Gastrocnemius medialis (tissue), 4 donors: Measurements from ENCODE around the gene SPC25. TPM values are rescaled to one million over a fixed set of nuclear protein-coding genes. Genes with fewer than 3 reads are reported as not detected.
"Not testable (repeated sequence)": the region's sequence is repeated elsewhere in the genome, so short reads cannot be mapped to it uniquely, and the experiment has no call there.

Experiments used
- ATAC-seq, 2 donors: fragments of 150-250 bp; one replicate each; pipeline ENCODE4 v1.9.1; 2016
- DNase-seq, 2 donors: peaks; one replicate each; pipeline ENCODE4 v3.0.0-alpha.2; 2019
- H3K27ac ChIP-seq, 4 donors: fragments of 200-600 bp; sonication (generic); 1 replicate in 1 of 4; 2 replicates in 3 of 4; pipeline ENCODE4 v1.5.1; 2016 to 2018; ENCODE audit warnings: mild to moderate bottlenecking in 2 of 4, moderate library complexity in 1 of 4
- H3K27me3 ChIP-seq, 3 donors: fragments of 200-600 bp; sonication (generic) in 2 of 3; 1 replicate in 1 of 3; 2 replicates in 2 of 3; pipeline versions ENCODE4 v1.5.1 to v1.6.0; 2016 to 2019; ENCODE audit warnings: mild to moderate bottlenecking in 1 of 3, moderate library complexity in 1 of 3
- H3K36me3 ChIP-seq, 2 donors: fragments of 200-600 bp; sonication (generic) in 1 of 2; one replicate each; pipeline ENCODE4 v1.5.1; 2017 to 2018
- H3K4me1 ChIP-seq, 2 donors: fragments of 200-600 bp; sonication (generic) in 1 of 2; one replicate each; pipeline ENCODE4 v1.5.1; 2016 to 2017; ENCODE audit warnings: mild to moderate bottlenecking in 2 of 2
- H3K4me3 ChIP-seq, 4 donors: fragments of 200-600 bp; sonication (generic) in 3 of 4; 1 replicate in 1 of 4; 2 replicates in 3 of 4; pipeline ENCODE4 v1.5.1; 2016 to 2019; ENCODE audit warnings: mild to moderate bottlenecking in 2 of 4
- H3K9me3 ChIP-seq, 3 donors: fragments of 200-600 bp; sonication (generic) in 2 of 3; 1 replicate in 1 of 3; 2 replicates in 2 of 3; pipeline ENCODE4 v1.5.1; 2016 to 2019
- POLR2A ChIP-seq, 2 donors: fragments of 450-650 bp; IDR thresholded peaks; one replicate each; pipeline ENCODE4 v1.6.1; 2017; ENCODE audit warnings: antibody characterized with exemption in 2 of 2, mild to moderate bottlenecking in 2 of 2, moderate library complexity in 2 of 2
- in situ Hi-C, 4 donors: fragments of 200-750 bp; cut with MboI; loops; one replicate each; pipeline versions ENCODE4 v1.15.0 to v1.8.0; 2017; ENCODE audit warnings: low sequenced_read_pairs in 4 of 4
- intact Hi-C: fragments of 100-400 bp; cut with DNase I; formaldehyde crosslinking; loops from one replicate; pipeline ENCODE4 v1.15.1; 2023; ENCODE audit warnings: low total_unique reads
- total RNA-seq, 4 donors: library from RNA; depleted of rRNA; stranded (reverse); fragments of >200 nt; gene quantifications; one replicate each; pipeline versions ENCODE4 v1.1.0 to v1.2.3, GENCODE V29; 2016
- TF ChIP-seq, protein P1 (sequence below), 5 experiments: fragments of 450-650 bp in 3 of 5; fragments of 200-600 bp in 2 of 5; sonication (generic) in 2 of 5; IDR thresholded peaks in 4 of 5; conservative IDR thresholded peaks in 1 of 5; 1 replicate in 4 of 5; 2 replicates in 1 of 5; pipeline ENCODE4 v1.5.1; 2016 to 2019; ENCODE audit warnings: antibody characterized with exemption in 5 of 5, mild to moderate bottlenecking in 3 of 5, moderate library complexity in 3 of 5

Gene SPC25
- total RNA-seq, 4 donors from 2014 or later: not detected

- H3K27me3 ChIP-seq: no peaks in the 10 kb centered on the region
- DNase-seq: no peak
- H3K4me1 ChIP-seq: peaks cover 0 to 1% of the 10 kb centered on the region in 2 donors
- no peak overlapping the region for H3K27ac ChIP-seq
- H3K36me3 ChIP-seq: no peaks in the 10 kb centered on the region
- intact Hi-C loops (no loop called here), in situ Hi-C loops (no loop called here)
- ATAC-seq: no peak
- no peak for TF ChIP-seq POLR2A (IDR thresholded peaks at IDR 0.05)
- no peaks in the 10 kb centered on the region for H3K9me3 ChIP-seq
- no peak overlapping the region for H3K4me3 ChIP-seq
Observed at GRCh38 chr2:168895771-168896170, 5.5 kb upstream of the SPC25 start.

GRCh38 chr2:168894720-168895119 is 4.5 kb upstream of the SPC25 start:
- intact Hi-C loops (no loop called here), in situ Hi-C loops (no loop called here)
- no peak overlapping the region for H3K27ac ChIP-seq
- TF ChIP-seq POLR2A (IDR thresholded peaks at IDR 0.05): no peak
- no peaks in the 10 kb centered on the region for H3K27me3 ChIP-seq
- H3K9me3 ChIP-seq: no peaks in the 10 kb centered on the region
- ATAC-seq (no peak), DNase-seq (no peak)
- no peaks in the 10 kb centered on the region for H3K36me3 ChIP-seq
- peaks cover 0 to 5% of the 10 kb centered on the region in 2 donors for H3K4me1 ChIP-seq
- H3K4me3 ChIP-seq: no peak overlapping the region

- no peak for TF ChIP-seq POLR2A (IDR thresholded peaks at IDR 0.05)
- TF ChIP-seq, protein P1, sequence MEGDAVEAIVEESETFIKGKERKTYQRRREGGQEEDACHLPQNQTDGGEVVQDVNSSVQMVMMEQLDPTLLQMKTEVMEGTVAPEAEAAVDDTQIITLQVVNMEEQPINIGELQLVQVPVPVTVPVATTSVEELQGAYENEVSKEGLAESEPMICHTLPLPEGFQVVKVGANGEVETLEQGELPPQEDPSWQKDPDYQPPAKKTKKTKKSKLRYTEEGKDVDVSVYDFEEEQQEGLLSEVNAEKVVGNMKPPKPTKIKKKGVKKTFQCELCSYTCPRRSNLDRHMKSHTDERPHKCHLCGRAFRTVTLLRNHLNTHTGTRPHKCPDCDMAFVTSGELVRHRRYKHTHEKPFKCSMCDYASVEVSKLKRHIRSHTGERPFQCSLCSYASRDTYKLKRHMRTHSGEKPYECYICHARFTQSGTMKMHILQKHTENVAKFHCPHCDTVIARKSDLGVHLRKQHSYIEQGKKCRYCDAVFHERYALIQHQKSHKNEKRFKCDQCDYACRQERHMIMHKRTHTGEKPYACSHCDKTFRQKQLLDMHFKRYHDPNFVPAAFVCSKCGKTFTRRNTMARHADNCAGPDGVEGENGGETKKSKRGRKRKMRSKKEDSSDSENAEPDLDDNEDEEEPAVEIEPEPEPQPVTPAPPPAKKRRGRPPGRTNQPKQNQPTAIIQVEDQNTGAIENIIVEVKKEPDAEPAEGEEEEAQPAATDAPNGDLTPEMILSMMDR (IDR thresholded peaks at IDR 0.05 in 4 of 5, conservative IDR thresholded peaks at IDR 0.05 in 1 of 5): no peak
- H3K27me3 ChIP-seq: no peaks in the 10 kb centered on the region
- in situ Hi-C loops: no loop called here
- ATAC-seq (no peak), DNase-seq (no peak)
- H3K36me3 ChIP-seq: no peaks in the 10 kb centered on the region
- no peaks in the 10 kb centered on the region for H3K9me3 ChIP-seq
- H3K4me3 ChIP-seq: no peak overlapping the region
- intact Hi-C loops: no loop called here
- H3K27ac ChIP-seq: no peak overlapping the region
- H3K4me1 ChIP-seq: peaks cover 0 to 5% of the 10 kb centered on the region in 2 donors
Observed at GRCh38 chr2:168894101-168894500, 3.9 kb upstream of the SPC25 start.

- Histone ChIP-seq H3K36me3 (no peaks in the 10 kb centered on the region), H3K27ac (no peak overlapping the region), H3K27me3 (no peaks in the 10 kb centered on the region), H3K4me1 (peaks cover 0 to 5% of the 10 kb centered on the region in 2 donors), H3K9me3 (no peaks in the 10 kb centered on the region), H3K4me3 (no peak overlapping the region)
- intact Hi-C loops: no loop called here
- DNase-seq: no peak
- TF ChIP-seq POLR2A (IDR thresholded peaks at IDR 0.05): no peak
- TF ChIP-seq, protein P1 (IDR thresholded peaks at IDR 0.05 in 4 of 5, conservative IDR thresholded peaks at IDR 0.05 in 1 of 5): no peak
- in situ Hi-C loops: no loop called here
- no peak for ATAC-seq
Observed at GRCh38 chr2:168892327-168892726, 2.1 kb upstream of the SPC25 start.

DNA sequence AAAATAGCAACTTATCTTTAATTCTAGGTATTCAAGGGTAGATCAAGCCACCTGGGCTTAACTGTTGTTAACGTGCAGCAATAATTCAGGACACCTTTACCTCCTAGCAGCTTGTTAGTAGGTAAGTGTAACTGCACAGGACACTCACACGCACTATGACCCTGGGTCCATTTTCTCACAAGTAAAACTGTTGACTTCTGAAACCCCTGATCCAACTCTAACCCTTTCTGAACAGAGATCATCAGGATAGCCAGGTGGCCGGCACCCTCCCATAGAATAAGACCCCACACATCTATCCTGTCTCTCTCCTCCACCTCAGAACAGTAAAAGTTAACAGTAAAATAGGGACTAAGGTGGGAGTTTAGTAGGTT is 610 bp downstream of the SPC25 start:
- no peak for DNase-seq
- no peak for ATAC-seq
- TF ChIP-seq POLR2A (IDR thresholded peaks at IDR 0.05): no peak
- TF ChIP-seq, protein P1 (IDR thresholded peaks at IDR 0.05 in 4 of 5, conservative IDR thresholded peaks at IDR 0.05 in 1 of 5): no peak
- Histone ChIP-seq H3K27ac (no peak overlapping the region), H3K9me3 (no peaks in the 10 kb centered on the region), H3K27me3 (no peaks in the 10 kb centered on the region), H3K4me3 (peak overlapping the region in 2 of 4 donors; percentile 59 to 73), H3K4me1 (peaks cover 0 to 5% of the 10 kb centered on the region in 2 donors), H3K36me3 (no peaks in the 10 kb centered on the region)
- intact Hi-C loops: no loop called here
- in situ Hi-C loops: no loop called here

DNA sequence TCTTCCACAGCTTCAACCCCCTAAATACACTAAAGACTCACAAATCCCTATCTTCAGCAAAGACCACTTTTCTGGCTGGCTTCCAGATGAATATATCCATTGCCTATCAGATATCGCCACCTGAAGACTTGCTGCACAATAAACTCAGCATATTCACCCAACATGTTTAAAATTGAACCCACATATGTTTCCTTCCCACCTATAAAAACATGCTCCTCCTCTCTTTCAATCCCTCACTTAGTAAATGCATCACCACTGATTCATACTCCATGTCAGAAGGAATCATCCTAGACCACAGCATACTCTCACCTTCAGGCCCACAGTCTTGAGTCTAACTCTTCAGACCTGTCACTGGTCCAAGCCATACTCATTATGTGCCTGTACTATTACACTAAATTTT is 5.3 kb downstream of the SPC25 start:
- Histone ChIP-seq H3K4me3 (no peak overlapping the region), H3K4me1 (no peaks in the 10 kb centered on the region), H3K27ac (no peak overlapping the region), H3K27me3 (no peaks in the 10 kb centered on the region), H3K36me3 (no peaks in the 10 kb centered on the region), H3K9me3 (no peaks in the 10 kb centered on the region)
- no peak for DNase-seq
- ATAC-seq: no peak
- in situ Hi-C loops: no loop called here
- intact Hi-C loops: no loop called here
- TF ChIP-seq, protein P1 (IDR thresholded peaks at IDR 0.05 in 4 of 5, conservative IDR thresholded peaks at IDR 0.05 in 1 of 5): no peak
- TF ChIP-seq POLR2A (IDR thresholded peaks at IDR 0.05): no peak

- intact Hi-C loops, H3K27me3 ChIP-seq, H3K4me3 ChIP-seq, H3K9me3 ChIP-seq, H3K4me1 ChIP-seq, H3K36me3 ChIP-seq, H3K27ac ChIP-seq, DNase-seq, in situ Hi-C loops, ATAC-seq: not testable (repeated sequence)
Observed at GRCh38 chr2:168882163-168882562, 8.1 kb downstream of the SPC25 start.
